Left colon (tissue), 2 donors: ENCODE results near the gene GABRG3. TPM values are rescaled to one million over a fixed set of nuclear protein-coding genes. Genes with fewer than 3 reads are reported as not detected.

Experiments
- ATAC-seq: fragments of 200-7000 bp; cut with Tn5 transposase; one replicate; pipeline ENCODE4 v1.9.1; 2020; ENCODE audit warnings: mild to moderate bottlenecking, moderate library complexity
- DNase-seq, 2 donors: peaks; one replicate each; pipeline ENCODE4 v3.0.0-alpha.2; 2020
- intact Hi-C, 2 donors: fragments of 100-400 bp; cut with DNase I in 1 of 2; cut with micrococcal nuclease in 1 of 2; formaldehyde crosslinking; loops; one replicate each; pipeline versions ENCODE4 v1.11.2 to v1.14.0; 2022; cut with DNase I, micrococcal nuclease
- total RNA-seq, 2 donors: library from RNA; stranded (reverse); fragmentation: NEBNext Ultra II Directional; extraction: Animal tissue kit (Norgen Biotek cat#: 25700); gene quantifications; one replicate each; pipeline ENCODE4 v1.2.1, GENCODE V29; 2021
- donor health status: DM: no; HTN: no; CAD: no.
- donor health status: DM: yes; HTN: yes; CAD: no.

GABRG3 gene
- total RNA-seq, 2 donors from 2014 or later: not detected

DNA sequence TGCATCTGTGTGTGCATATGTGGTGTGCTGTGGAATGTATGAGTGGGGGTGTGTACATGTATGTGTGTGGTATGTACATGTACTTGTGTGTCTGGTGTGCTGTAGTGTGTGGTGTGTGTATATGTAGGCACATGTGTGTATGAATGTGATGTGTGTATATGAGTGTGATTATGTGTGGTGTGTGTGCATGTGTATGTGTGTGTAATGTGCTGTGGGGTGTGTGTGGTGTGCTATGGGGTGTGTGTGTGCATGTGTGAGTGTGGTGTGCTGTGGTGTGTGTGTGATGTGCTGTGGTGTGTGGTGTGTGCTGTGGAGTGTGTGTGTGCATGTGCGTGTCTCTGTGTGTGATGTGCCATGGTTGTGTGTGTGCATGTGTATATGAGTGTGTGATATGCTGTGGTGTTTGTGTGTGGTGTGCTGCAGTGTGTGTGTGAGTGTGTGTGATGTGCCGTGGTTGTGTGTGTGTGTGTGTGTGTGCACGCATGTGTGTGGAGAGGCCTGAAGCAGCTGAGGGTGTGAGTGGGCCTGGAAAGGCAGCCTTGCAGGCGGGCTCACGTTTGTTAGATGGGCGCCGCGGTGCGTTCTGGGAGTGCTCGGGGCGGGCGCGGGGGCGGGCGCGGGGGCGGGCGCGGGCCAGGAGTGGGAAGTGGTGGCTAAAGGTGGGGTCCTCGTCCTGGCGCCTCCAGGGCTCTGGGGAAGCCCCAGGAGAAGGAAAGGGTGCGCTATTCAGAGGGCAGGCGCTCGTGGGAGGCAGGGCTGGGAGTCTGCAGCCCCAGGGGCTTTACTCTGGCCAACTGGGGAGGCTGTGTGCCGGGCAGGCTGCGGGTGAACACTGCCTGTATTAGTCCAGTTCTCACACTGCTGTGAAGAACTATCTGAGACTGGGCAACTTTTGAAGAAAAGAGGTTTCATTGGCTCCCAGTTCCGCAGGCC is 116.9 kb downstream of the GABRG3 start:
- intact Hi-C loops: no loop called here
- ATAC-seq (no peak), DNase-seq (no peak)

DNA sequence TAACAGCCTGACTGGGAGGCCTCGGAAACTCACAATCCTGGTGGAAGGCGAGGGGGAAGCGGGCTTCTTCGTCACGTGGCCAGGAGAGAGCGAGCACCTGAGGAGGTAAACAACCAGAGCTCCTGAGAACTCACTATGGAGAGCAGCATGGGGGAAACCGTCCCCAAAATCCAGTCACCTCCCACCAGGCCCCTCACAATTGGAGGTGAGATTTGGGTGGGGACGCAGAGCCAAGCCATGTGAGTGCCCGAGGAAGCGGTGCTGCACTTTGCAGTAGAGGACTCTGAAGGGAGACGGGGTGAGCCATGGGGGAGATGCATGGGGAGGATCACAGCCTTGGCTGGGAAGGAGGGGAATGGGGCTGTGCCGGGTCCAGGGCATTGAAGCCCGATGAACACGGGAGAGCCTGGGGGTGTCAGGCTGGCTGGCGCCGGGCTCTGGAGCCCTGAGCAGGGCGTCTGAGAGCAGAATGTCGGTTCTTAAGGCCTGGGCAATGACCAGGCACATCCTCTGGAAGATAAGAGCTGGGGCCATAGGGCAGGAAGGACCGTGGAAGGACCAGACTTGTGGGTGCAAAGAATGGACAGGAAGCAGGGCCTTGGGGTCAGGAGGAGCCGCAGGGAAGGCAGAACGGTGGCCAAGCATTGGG is 117.7 kb downstream of the GABRG3 start:
- no peak for DNase-seq
- intact Hi-C loops: no loop called here
- no peak for ATAC-seq

- ATAC-seq (no peak), DNase-seq (no peak)
- intact Hi-C loops: no loop called here
These were observed 118.2 kb downstream of the GABRG3 start for GRCh38 chr15:27089233-27089586.

- ATAC-seq: no peak
- intact Hi-C loops: no loop called here
- no peak for DNase-seq
These were observed 118.7 kb downstream of the GABRG3 start for GRCh38 chr15:27089676-27090075.

DNA sequence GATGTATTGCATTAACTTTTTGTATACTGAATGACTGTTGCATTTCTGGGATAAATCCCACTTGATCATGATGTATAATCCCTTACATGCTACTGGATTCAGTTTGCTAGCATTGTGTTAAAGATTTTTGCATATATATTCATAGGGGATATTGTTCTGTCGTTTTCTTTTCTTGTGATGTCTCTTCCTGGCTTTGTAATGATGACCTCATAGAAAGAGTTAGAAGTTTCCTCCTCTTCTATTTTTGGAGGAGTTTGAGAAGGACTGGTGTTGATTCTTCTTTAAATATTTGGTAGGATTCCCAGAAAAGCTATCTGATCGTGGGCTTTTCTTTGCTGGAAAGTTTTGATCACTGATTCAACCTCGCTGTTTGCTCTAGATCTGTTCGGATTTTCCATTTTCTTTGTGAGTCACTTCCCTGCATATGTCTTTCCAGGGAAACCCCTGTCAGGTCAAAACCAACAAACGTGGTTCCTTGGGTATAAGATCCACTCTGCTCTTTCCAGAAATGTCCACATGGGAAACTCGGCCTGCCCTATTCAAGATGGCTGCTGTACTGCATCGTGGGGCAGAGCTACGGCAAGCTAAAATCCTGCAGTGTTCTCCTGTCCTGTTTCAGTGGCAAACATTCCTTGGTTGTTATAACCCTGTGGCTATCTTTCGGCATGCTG is 120.4 kb downstream of the GABRG3 start:
- ATAC-seq (no peak), DNase-seq (no peak)
- intact Hi-C loops: no loop called here

- DNase-seq (no peak), ATAC-seq (no peak)
- intact Hi-C loops: no loop called here
These were observed 121.4 kb downstream of the GABRG3 start for GRCh38 chr15:27092390-27092789.

- ATAC-seq: no peak
- DNase-seq: no peak
These were observed 123.3 kb downstream of the GABRG3 start for GRCh38 chr15:27094235-27094634.

DNA sequence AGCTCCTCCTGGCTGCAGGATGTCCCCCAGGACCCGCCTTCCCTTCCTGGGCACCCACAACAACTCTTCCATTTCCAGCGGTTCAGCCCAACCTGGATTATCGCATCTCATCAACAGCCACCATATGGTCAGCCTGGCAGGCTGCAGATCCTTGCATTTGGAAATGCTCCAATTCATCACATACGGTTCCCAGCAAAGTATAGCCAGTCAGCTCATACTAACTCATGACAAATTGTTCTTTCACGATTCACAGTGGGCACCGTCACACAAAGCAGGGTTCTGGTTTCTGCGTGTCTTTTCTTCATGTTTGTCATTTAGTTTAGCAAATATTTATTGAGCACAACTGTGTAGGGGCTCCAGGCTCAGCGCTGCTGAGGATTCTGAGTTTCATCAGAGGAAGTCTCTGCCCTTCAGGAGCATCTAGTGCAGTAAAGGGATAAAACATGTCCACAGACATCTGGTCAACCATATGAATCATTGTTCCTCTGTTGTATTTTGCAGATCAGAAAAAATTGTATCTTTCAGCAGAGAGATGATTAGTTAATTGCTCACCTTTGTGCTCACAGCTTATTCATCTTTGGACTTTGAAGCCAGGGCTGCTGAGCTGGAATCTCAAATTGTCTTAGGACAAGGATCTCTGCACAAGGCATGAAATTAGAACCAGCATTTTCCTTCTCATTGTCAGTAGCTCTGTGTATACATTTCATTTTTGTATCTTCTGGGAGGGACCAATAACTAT is 125.1 kb downstream of the GABRG3 start:
- DNase-seq (no peak), ATAC-seq (no peak)
- intact Hi-C loops: no loop called here

More at GRCh38 chr15:27094235-27094634, 123.3 kb downstream of the GABRG3 start:
- intact Hi-C loops: no loop called here

GRCh38 chr15:27097506-27097905 is 126.5 kb downstream of the GABRG3 start:
- no peak for DNase-seq
- intact Hi-C loops: no loop called here
- no peak for ATAC-seq

DNA sequence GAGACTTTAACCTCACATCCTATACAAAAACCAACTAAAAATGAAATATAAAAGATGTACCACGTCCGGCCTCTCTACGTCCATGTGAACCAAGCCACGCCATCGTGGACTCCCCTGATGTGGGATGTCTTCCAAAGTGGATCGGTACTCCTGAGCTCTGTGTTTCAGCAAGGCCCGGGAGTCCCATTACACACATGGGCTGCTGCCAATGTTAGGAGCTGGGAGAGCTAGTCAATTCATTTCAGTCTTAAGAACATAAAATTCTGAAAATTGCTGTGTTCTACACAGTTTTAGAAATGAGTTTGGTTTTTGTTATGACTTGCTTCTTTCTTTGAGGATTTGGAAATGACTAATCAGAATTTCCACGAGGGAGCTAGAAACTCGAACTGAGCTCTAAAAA is 131.0 kb downstream of the GABRG3 start:
- intact Hi-C loops: no loop called here
- DNase-seq: no peak
- no peak for ATAC-seq

DNA sequence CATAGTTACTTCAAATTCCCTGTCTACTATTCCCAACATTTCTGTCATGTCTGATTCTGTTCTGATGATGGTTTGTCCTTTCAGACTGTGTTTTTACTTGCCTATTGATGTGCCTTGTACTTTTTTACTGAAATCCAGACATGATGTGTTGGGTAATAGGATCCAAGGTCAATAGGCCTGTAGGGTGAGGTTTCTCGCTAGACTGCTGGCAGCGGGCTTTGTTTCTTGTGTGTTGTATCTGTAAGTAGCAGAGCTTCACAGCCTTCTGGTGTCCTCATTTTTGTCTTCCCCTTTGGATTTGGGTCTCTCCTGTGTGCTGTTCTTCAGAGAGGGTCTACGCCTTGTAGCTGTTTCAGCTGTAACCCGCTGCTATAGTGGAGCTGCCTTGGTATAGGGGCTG is 140.3 kb downstream of the GABRG3 start:
- DNase-seq (no peak), ATAC-seq (no peak)
- intact Hi-C loops: no loop called here

DNA sequence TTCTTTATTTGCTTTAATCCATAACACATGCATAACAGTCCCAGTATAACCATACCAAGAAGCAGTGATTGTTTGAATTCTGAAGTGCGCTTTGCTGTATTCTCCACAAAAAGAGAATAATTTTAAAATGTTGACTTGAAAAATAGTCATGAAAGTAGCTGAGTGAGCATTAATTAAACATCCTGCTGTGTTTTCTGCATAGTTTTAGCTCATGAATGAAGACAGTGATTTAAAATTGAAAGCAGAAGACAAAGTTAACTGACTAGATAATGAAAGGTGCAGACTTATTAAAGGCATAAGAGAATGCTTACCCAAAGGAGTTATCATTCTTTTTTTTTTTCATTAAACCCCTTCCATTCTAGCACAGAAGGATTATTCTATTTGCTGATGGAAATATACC is 143.5 kb downstream of the GABRG3 start:
- ATAC-seq: no peak
- intact Hi-C loops: no loop called here

DNA sequence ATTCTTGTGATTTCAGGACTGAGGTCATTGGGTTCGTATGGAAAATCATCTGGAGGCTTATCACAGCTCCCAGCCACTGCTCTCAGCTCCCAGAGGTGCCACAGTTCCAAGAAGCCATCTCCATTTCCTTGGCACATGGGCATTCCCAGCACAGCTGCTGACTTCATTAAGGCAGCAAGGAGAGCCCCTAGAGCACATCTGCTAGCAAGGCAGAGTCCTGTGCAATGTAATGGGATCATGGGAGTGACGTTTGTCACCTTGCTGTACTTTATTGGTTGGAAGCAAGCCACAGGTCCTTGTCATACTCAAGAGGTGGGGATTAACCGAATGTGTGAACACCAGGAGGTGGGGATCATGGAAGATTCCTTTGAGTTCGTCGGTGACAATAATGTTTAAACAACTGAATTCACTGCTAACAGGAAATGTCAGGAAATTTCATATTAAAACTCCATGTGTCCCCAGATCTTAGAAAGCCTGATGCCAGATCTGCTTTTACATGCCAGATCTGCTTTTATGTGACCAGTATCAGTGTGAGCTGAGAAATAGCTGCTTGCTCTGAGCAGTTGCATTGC is 148.8 kb downstream of the GABRG3 start:
- intact Hi-C loops: no loop called here
- ATAC-seq (no peak), DNase-seq (no peak)

More for the DNA sequence above, 143.5 kb downstream of the GABRG3 start:
- DNase-seq: no peak

- no peak for DNase-seq
- intact Hi-C loops: no loop called here
- ATAC-seq: no peak
These were observed 150.7 kb downstream of the GABRG3 start for GRCh38 chr15:27121672-27122071.

- ATAC-seq (no peak), DNase-seq (no peak)
These were observed 152.3 kb downstream of the GABRG3 start for GRCh38 chr15:27123291-27123690.

GRCh38 chr15:27123808-27124207 is 152.8 kb downstream of the GABRG3 start:
- no peak for ATAC-seq
- intact Hi-C loops: no loop called here
- no peak for DNase-seq

More at GRCh38 chr15:27123291-27123690, 152.3 kb downstream of the GABRG3 start:
- intact Hi-C loops: no loop called here

DNA sequence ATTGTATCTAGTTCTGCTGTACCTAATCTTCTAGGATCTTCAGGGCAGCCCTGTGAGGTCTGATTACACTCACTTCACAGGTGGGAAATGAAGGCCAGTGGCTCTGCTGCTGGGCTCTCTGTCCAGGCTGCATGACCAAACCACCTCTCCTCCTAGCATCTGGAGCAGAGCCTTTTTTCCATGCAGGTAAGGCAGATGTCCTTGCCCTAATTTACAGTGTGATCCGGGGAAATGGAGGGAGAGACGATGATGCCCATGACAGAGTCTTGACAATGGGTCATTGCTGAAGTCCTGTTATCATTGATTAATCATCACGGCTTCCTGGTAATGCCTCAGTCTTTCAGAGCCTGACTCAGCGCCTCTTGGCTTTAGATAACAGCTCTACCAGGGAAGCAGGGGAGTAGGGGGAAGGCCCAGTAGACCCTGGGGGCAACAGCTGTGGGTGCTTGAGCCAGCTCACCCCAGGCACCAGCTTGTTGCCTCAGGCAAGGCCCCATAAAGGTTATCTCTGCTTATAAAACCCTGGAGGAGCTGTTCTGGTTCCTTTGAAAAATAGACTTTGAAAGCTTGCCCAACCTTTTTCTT is 153.4 kb downstream of the GABRG3 start:
- intact Hi-C loops: no loop called here
- ATAC-seq (no peak), DNase-seq (no peak)

DNA sequence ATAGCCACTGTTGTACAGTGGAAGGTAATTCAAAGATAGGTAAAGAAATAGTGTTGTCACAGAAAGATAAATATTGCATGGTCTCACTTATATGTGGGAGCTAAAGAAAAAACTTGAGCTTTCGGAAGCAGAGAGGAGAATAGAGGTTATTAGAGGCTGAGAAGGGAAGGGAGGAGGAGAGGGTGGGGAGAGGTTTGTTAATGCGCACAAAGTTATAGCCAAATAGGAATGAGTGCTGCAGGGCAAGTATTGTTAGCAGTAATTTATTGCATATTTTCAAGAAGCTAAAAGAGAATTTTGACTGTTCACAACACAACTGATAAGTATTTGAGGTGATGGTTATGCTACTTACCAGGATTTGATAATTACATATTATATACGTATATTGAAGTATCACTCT is 154.2 kb downstream of the GABRG3 start:
- no peak for DNase-seq
- intact Hi-C loops: no loop called here
- no peak for ATAC-seq

DNA sequence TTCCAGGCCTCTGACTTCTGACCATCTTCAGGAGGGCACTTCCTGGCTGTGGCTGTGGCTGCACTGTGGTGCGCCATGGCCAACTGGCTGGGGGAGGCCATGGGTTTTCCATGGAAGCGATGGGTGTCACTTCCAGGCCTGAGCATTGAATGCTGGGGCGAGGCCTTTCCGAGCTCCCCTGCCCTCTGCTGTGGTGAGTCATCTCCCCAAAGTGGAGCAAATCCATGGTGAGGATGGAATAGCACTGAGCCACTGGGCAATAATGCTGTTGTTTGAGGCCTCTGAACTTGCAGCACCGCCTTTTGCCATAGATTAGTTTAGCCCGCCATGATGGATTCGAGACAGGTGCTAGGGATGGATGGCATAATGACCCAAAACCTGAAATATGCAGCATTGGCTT is 155.5 kb downstream of the GABRG3 start:
- no peak for DNase-seq
- no peak for ATAC-seq
- intact Hi-C loops: no loop called here
